Breast epithelium (tissue), 3 donors: ENCODE results near the gene OCA2.
"Not testable (repeated sequence)": the region's sequence is repeated elsewhere in the genome, so short reads cannot be mapped to it uniquely, and the experiment has no call there.

Experiments used
- POLR2AphosphoS5 ChIP-seq, 3 donors: sonication (generic); formaldehyde crosslinking; IDR thresholded peaks; one replicate each; pipeline ENCODE4 v1.6.1; 2017; ENCODE audit warnings: antibody characterized with exemption in 3 of 3
- TF ChIP-seq, protein P1 (sequence below), 3 donors: fragments of 450-650 bp; IDR thresholded peaks; one replicate each; pipeline ENCODE4 v1.5.1; 2016 to 2017; ENCODE audit warnings: antibody characterized with exemption in 3 of 3, mild to moderate bottlenecking in 3 of 3, moderate library complexity in 3 of 3

DNA sequence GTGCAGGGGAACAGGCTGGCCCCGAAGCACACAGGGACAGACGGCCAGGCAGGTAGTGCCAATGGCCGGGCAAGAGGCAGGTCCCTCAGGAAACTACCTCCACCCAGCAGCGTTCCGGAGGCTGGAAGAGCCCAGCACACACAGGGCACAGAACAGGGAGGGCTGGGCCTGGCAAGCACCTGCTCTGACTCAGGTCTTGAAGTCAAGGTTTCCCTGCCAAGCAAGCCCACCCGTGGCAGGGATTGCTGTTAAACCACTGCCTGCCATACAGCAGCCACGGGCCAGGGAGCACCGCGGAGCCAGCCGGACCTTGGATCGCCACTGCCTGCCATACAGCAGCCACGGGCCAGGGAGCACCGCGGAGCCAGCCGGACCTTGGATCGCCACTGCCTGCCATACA, 22.5 kb upstream of the OCA2 start:
- TF ChIP-seq, protein P1, sequence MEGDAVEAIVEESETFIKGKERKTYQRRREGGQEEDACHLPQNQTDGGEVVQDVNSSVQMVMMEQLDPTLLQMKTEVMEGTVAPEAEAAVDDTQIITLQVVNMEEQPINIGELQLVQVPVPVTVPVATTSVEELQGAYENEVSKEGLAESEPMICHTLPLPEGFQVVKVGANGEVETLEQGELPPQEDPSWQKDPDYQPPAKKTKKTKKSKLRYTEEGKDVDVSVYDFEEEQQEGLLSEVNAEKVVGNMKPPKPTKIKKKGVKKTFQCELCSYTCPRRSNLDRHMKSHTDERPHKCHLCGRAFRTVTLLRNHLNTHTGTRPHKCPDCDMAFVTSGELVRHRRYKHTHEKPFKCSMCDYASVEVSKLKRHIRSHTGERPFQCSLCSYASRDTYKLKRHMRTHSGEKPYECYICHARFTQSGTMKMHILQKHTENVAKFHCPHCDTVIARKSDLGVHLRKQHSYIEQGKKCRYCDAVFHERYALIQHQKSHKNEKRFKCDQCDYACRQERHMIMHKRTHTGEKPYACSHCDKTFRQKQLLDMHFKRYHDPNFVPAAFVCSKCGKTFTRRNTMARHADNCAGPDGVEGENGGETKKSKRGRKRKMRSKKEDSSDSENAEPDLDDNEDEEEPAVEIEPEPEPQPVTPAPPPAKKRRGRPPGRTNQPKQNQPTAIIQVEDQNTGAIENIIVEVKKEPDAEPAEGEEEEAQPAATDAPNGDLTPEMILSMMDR (IDR thresholded peaks at IDR 0.05): not testable (repeated sequence)
- not testable (repeated sequence) for TF ChIP-seq POLR2AphosphoS5 (IDR thresholded peaks at IDR 0.05)
